Activated T-cell treated with anti-CD3 and anti-CD28 coated beads for 4 hours (primary cell): Measurements from ENCODE around the gene RBM26.
"Not testable (repeated sequence)": the region's sequence is repeated elsewhere in the genome, so short reads cannot be mapped to it uniquely, and the experiment has no call there.

Experiments used
- DNase-seq: peaks from one replicate; pipeline ENCODE4 v3.0.0-alpha.2; 2020

RBM26 gene

GRCh38 chr13:79382545-79383275 is 23.3 kb downstream of the RBM26 start:
- no peak for DNase-seq

DNA sequence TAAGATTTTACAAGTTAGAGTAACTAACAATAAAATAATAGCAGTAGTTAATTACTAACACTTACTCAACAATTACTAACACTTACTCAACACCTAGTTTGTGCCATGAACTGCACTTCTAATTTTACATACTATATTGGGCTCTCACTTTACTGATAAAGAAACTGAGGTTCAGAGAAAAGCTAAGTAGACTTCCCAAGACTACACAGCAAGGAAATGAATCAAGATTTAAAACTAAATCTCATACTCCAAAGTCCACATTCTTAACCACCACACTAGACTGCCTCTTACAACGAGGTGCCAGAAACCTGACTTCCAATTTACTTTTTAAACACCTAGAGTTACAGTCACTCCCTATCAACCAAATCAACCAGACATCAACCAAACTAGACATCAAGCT is 25.1 kb downstream of the RBM26 start:
- no peak for DNase-seq

GRCh38 chr13:79379274-79379673 is 26.8 kb downstream of the RBM26 start:
- no peak for DNase-seq

DNA sequence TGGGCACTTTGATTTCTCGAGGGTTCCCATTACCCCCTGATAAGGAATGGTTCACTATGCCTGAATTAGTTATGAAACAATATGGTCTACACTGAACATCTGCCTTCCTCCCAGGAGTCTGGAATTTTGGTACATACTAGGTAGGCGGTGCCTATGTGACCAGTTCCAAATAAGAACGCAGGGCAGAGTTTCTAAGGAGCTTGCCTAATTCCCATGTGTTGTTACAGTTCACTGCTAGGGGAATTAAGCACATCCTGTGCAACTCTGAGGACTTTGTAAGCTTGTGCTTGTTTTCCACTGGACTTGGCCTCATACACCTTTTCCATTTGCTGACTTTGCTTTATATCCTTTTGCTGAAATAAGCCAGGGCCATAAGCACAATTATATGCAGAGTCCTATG is 29.2 kb downstream of the RBM26 start:
- no peak for DNase-seq

GRCh38 chr13:79374578-79374977 is 31.5 kb downstream of the RBM26 start:
- no peak for DNase-seq

DNA sequence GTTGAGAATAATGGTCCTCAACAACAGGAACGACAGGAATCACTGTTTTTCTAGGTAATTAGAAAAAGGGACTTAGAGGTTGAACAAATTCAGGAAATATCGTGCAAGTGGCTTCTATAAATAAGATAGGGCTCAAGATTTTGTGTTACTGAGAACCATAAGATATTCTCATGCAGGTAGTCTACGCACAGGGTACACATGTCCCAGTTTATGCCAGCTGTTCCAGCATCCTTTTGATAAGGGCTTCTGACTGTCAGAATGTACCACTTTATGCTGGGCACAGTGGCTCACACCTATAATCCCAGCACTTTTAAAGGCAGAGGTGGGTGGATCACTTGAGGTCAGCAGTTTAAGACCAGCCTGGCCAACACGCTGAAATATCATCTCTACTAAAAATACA is 32.1 kb downstream of the RBM26 start:
- DNase-seq = no peak

DNA sequence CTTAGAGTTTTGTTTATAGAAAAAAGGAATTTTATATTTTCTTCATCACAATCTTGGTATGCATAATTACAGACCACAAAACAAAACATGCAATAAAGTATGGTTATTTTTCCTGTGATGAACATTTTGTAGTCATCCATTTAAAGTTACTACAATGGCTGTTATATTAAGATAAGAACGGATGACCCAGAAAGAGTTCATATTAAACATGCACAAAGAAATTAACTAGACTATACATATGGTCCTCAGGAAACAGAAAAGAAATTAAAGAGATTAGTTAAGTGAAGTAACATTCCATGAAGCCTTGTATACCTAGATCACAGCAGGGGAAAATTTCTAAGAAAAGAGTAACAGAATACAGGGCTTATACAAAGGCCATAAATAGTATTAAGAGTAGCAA is 36.8 kb downstream of the RBM26 start:
- no peak for DNase-seq

- no peak for DNase-seq
Observed at GRCh38 chr13:79365981-79366380, 40.1 kb downstream of the RBM26 start.

GRCh38 chr13:79361299-79361698 is 44.8 kb downstream of the RBM26 start:
- no peak for DNase-seq

DNA sequence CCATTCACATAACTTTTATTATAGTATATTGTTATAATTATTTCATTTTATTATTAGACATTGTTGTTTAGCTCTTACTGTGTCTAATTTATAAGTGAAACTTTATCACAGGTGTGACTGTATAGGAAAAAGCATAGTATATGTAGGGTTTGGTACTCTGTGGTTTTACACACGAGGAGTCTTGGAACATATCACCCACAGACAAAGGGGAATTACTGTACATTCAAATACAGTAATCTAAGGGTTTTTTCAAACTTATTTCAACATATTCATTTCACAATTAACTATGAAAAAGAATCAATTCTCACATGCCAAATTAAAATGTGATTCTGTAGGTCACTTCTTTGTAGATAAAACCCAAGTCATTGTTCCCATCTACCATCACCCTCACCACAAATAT is 46.0 kb downstream of the RBM26 start:
- DNase-seq = no peak

- no peak for DNase-seq
Observed at GRCh38 chr13:79359064-79359463, 47.0 kb downstream of the RBM26 start.

DNA sequence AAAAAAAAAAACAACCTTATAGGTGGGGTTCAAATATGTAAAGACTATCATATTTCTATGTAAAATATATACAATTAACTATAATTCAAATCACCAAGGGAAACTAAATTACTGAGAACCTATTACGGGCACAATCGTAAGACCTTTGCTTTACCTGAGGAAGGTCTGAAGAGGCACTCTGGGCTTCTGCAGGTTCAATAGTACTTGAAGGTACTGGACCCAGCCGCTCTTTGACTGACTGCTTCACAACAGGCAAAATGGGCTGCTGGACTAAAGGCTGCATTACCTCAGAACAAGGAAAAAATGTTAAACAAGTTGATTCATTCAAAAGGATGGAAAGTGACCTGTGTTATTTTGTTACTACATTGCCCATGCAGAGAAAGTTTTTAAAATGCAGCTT is 51.8 kb downstream of the RBM26 start:
- DNase-seq = no peak

DNA sequence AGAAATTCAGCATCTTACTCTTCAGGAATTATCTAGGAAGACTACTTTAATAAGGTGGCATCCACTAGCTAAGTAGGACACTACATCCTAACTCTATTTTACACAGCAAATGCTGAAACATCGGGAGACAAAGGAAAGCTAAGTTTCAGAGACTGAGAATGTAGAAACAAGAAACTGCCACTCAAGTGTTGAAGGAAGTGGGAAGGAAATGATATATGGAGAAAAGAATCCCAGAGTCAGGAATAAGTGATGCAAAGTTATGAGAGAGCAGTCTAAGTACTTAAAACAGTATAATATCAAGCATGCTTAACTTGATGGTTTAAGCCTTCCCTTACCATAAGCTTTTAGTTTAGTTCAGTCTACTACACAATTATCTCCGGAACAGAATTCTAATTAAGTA is 52.4 kb downstream of the RBM26 start:
- no peak for DNase-seq

GRCh38 chr13:79352107-79352506 is 53.9 kb downstream of the RBM26 start:
- no peak for DNase-seq

GRCh38 chr13:79349608-79350007 is 56.4 kb downstream of the RBM26 start:
- DNase-seq = not testable (repeated sequence)

DNA sequence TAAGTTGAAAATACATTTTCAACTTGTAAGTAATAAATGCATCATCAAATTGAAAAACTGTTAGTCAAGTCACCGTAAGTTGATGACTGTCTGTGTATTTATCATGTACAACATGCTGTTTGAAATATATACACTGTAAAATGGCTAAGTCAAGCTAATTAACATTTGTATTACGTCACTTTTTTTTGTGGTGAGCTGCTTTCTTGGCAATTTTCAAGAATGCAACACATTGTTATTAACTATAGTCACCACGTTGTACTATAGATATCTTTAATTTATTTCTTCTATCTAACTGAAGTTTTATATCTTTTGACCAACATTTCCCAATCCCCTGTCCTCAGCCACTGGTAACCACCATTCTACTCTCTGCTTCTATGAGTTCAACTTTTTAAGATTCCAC is 57.0 kb downstream of the RBM26 start:
- DNase-seq = no peak

GRCh38 chr13:79346300-79346914 is 59.6 kb downstream of the RBM26 start:
- DNase-seq = no peak

GRCh38 chr13:79341202-79341601 is 64.9 kb downstream of the RBM26 start:
- no peak for DNase-seq

GRCh38 chr13:79340490-79340889 is 65.6 kb downstream of the RBM26 start:
- DNase-seq = no peak

DNA sequence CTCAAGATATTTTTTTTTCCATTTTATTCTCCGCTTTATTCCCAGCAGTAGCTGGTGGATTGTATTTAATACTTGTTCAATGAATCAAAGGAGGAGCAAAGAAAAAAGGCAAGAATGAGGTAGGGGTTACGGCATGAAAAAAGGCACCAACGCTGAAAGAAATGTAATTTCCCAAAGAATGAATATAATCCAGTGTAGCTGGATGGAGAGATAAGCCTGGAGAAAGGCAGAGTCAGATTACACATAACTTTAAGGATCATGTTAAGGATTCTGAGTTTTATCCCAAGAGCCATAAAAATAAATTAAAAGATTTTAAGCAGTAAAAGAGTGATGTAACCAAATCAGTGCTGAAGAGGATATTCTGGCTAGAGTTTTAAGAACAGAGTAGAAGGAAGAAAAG is 67.7 kb downstream of the RBM26 start:
- DNase-seq = no peak

GRCh38 chr13:79336966-79337365 is 69.1 kb downstream of the RBM26 start:
- DNase-seq = no peak

DNA sequence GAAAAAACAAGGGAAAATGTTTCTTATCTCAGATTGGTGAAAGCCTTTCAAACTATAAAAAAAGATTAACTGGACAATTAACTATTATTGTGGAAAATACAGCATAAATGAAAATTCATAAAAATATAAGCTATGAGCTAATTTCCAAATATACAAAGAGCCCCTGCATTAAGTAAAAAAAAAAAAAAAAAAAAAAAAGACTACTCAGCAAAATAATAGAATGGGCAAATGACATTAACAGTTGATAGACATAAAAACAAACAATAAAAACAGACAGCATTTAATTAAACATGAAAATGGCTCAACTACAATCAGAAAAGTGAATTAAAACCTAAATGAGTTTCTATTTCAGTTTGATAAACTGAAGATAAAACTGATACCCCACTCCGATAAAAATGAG is 77.5 kb downstream of the RBM26 start:
- no peak for DNase-seq

DNA sequence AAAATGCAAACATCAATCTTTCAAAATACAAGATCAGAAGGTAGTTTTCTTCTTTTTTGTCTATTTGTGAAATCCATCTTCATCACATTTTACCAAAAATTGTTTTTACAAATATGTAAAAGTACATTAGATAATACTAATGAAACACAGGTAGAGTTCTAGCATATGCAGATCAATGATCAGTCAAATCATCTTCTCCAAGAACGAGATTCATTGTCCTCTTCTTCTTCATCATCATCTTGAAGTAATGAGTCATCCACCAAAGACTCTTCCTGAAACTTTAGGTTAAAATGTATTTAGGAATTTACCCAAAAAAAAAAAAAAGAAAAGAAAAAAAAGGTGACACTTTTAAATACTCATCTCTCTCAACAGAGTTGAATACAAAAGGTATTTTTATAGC is 85.6 kb downstream of the RBM26 start:
- no peak for DNase-seq

DNA sequence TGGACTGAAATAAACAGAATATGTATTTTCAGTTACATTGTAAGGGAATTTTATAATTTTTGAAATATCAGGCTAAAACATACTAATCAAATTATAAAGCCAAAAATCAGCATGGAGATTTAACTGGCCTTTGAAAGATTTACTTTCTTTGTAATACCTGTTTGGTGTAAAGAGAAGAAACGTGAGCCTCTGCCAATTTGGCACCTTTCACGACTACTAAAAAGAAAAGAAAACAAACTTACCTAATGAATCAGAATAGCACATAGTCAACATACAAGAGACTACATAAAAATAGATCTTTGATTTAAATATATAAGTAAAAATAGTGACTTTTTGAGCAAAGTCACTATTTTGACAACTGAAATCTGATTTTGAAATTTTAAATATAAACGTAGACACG is 87.4 kb downstream of the RBM26 start:
- no peak for DNase-seq

DNA sequence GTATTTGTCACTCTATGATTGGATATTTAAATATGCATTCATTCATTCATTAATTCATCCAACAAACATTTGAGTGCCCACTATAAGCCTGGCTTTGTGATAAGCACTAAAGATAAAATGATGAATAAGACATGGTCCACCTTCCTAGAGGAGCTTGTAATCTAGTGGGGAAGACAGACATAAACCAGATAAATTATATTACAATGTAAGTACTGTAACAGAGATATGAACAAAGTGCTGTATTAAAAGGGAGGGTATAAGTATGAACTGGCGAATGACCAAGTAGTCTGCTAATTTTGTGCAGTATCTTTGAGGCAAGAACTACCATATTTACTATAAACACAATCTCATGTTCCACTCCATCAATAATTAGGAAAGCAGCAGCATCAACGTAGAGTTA is 88.2 kb downstream of the RBM26 start:
- DNase-seq = no peak
